Right lobe of liver (tissue), 6 donors: ENCODE data around the gene CST6. TPM values are rescaled to one million over a fixed set of nuclear protein-coding genes. Genes with fewer than 3 reads are reported as not detected.

Experiments
- ATAC-seq, 4 donors: fragments of 200-7000 bp; cut with Tn5 transposase; one replicate each; pipeline ENCODE4 v1.9.1; 2020; ENCODE audit warnings: mild to moderate bottlenecking in 4 of 4, moderate library complexity in 4 of 4
- DNase-seq, 3 donors: peaks; one replicate each; pipeline ENCODE4 v3.0.0-alpha.2; 2020
- H3K27ac ChIP-seq, 3 donors: fragments of 200-600 bp; one replicate each; pipeline ENCODE4 v1.8.0; 2022
- H3K27me3 ChIP-seq, 2 donors: fragments of 200-600 bp; one replicate each; pipeline ENCODE4 v1.8.0; 2022
- H3K36me3 ChIP-seq, 4 donors: fragments of 200-600 bp; sonication (generic) in 1 of 4; one replicate each; pipeline versions ENCODE4 v1.5.1 to v1.8.0; 2017 to 2022; ENCODE audit warnings: control low read depth in 1 of 4
- H3K4me1 ChIP-seq, 4 donors: fragments of 200-600 bp; sonication (generic) in 1 of 4; one replicate each; pipeline versions ENCODE4 v1.5.1 to v1.8.0; 2017 to 2022; ENCODE audit warnings: control low read depth in 1 of 4
- H3K4me3 ChIP-seq, 3 donors: fragments of 200-600 bp; one replicate each; pipeline ENCODE4 v1.8.0; 2022
- H3K9me3 ChIP-seq, 4 donors: fragments of 200-600 bp; sonication (generic) in 1 of 4; one replicate each; pipeline versions ENCODE4 v1.5.1 to v1.8.0; 2017 to 2022; ENCODE audit warnings: control low read depth in 1 of 4
- POLR2A ChIP-seq: fragments of 450-650 bp; IDR thresholded peaks from one replicate; pipeline ENCODE4 v1.6.1; 2017; ENCODE audit warnings: antibody characterized with exemption, mild to moderate bottlenecking
- WGBS: methylation state at CpG from one replicate; pipeline ENCODE4 v1.1.6; 2018; ENCODE audit warnings: low coverage, low lambda C conversion rate; ENCODE audit not compliant: insufficient coverage; ENCODE audit errors: missing lambda C conversion rate; 5-methylcytosine and 5-hydroxymethylcytosine counted together
- intact Hi-C, 2 donors: fragments of 100-400 bp; cut with DNase I; formaldehyde crosslinking; loops; one replicate each; pipeline versions ENCODE4 v1.11.2 to v1.14.1; 2022
- total RNA-seq, 6 experiments: library from RNA; depleted of rRNA in 2 of 6; stranded (reverse); fragments of >200 nt in 2 of 6; fragmentation: NEBNext Ultra II Directional in 3 of 6; extraction: Animal tissue kit (Norgen Biotek cat#: 25700) in 3 of 6; gene quantifications; one replicate each; pipeline versions ENCODE4 v1.1.0 to v1.2.4, GENCODE V29; 2016 to 2023
- TF ChIP-seq, protein P1 (sequence below), 4 donors: fragments of 200-600 bp in 3 of 4; fragments of 450-650 bp in 1 of 4; IDR thresholded peaks; one replicate each; pipeline versions ENCODE4 v1.5.1 to v1.8.0; 2016 to 2022; ENCODE audit warnings: antibody characterized with exemption in 4 of 4, mild to moderate bottlenecking in 2 of 4
- donor health status: DM: no; HTN: yes; CAD: no.
- donor health status: DM: no; HTN: no; CAD: no.
- donor health status: DM: no; HTN: no; CAD: no.
- donor health status: DM: no; HTN: yes; CAD: no.
- donor health status: DM: no; HTN: yes; CAD: no.

Gene CST6
- total RNA-seq, 6 experiments from 2014 or later: not detected

DNA sequence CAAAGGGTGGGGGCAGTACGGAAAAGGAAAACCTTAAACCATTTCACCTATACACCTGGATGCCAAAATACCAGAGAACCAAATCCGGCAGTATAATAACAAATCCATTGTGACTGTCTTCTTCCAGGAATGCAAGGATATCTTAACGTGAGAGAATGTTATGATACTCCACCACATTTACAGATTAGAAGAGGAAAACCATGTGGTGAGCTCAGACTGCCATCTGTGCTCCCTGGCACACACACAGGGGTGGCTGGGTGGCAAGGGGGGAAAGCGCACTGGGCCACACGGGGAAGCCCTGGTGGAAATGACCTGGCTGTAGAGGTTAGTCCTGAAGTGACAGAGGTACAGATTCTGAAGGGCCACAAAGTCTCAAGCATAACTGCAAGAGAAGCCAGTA, 19.8 kb upstream of the CST6 start:
- Histone ChIP-seq H3K4me3 (no peak overlapping the region), H3K27me3 (no peaks in the 10 kb centered on the region), H3K4me1 (no peaks in the 10 kb centered on the region), H3K9me3 (no peaks in the 10 kb centered on the region), H3K36me3 (peaks cover 0 to 8% (median 0%) of the 10 kb centered on the region in 4 donors), H3K27ac (no peak overlapping the region)
- ATAC-seq (no peak), DNase-seq (no peak)
- 83% methylated on average over 5 of the region's 5 CpGs for WGBS
- TF ChIP-seq POLR2A: no peak
- TF ChIP-seq, protein P1, sequence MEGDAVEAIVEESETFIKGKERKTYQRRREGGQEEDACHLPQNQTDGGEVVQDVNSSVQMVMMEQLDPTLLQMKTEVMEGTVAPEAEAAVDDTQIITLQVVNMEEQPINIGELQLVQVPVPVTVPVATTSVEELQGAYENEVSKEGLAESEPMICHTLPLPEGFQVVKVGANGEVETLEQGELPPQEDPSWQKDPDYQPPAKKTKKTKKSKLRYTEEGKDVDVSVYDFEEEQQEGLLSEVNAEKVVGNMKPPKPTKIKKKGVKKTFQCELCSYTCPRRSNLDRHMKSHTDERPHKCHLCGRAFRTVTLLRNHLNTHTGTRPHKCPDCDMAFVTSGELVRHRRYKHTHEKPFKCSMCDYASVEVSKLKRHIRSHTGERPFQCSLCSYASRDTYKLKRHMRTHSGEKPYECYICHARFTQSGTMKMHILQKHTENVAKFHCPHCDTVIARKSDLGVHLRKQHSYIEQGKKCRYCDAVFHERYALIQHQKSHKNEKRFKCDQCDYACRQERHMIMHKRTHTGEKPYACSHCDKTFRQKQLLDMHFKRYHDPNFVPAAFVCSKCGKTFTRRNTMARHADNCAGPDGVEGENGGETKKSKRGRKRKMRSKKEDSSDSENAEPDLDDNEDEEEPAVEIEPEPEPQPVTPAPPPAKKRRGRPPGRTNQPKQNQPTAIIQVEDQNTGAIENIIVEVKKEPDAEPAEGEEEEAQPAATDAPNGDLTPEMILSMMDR (IDR thresholded peaks at IDR 0.05): no peak
- intact Hi-C loops: no loop called here

DNA sequence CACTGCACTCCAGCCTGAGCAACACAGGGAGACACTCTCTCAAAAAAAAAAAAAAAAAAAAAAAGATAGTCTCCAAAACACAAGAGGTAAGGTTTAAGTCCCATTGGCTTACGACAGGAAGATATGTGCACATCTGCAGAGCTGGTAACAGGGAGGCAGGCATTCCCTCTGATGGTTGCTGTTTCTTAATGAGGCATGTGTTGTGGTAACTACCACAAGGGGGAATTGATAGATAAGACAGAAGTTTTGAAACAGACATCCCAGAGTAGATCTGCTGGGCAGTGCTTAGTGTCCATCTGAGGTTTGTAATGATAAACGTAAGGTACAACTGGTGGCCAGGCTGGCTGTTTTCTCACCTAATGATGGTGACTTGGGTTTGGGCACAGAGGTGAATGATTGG, 14.5 kb upstream of the CST6 start:
- no peak for DNase-seq
- intact Hi-C loops: no loop called here
- H3K4me3 ChIP-seq: no peak overlapping the region
- TF ChIP-seq, protein P1 (IDR thresholded peaks at IDR 0.05): no peak
- TF ChIP-seq POLR2A: no peak
- 71% methylated on average over 2 of the region's 2 CpGs for WGBS
- H3K27ac ChIP-seq: no peak overlapping the region
- H3K36me3 ChIP-seq: peaks cover 10 to 41% (median 24%) of the 10 kb centered on the region in 4 donors
- no peaks in the 10 kb centered on the region for H3K9me3 ChIP-seq
- no peak for ATAC-seq
- peaks cover 0 to 11% (median 0%) of the 10 kb centered on the region in 4 donors for H3K4me1 ChIP-seq
- no peaks in the 10 kb centered on the region for H3K27me3 ChIP-seq

DNA sequence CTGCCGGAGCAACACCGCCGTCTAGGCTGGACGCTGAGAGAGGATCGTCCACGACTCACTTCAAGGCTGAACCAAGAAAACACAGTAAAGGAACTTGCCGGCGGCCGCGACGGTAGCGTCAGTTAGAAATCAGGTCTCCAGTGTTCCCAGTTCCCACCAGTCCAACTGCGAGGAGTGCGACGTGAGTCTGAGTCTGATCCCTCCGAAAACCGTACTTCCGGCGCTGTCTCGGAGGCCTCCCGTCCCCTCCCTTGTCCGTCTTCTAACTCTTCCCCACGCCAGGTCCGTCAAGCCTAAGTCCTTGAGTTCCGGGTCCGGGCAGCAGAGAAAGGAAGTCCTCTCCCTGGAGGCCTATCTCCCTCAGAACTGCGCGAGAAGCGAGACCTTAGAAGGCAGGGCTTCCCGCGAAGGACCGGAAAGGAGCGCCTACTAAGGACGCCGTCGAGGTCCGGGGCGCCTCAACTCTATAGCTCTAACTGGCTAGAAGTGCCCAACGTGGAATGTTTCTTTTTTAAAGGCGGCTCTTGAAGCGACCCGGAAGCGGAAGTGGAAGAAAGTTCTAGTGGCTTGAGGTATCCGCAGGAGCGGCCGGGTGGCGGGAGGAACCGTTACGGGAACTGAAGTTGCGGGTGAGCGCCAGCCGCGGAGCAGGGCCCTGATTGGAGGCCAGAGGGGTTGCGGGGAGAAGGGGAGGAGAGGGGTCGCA, 9.7 kb upstream of the CST6 start, which contains the start of the genes BANF1 and EIF1AD:
BANF1 (plus strand) TSS at position 562 of the 706 bp plus-strand sequence. CDS start 748 bp downstream, outside the sequence.
EIF1AD (minus strand) TSS at position 216 of the 706 bp plus-strand sequence. CDS start 1,768 bp downstream, outside the sequence.
- ATAC-seq (peak; percentile 89 to 92 (median 91)), DNase-seq (peak; percentile 88 to 94 (median 92))
- Histone ChIP-seq H3K9me3 (no peaks in the 10 kb centered on the region), H3K27me3 (no peaks in the 10 kb centered on the region), H3K4me1 (peaks cover 0 to 11% (median 3%) of the 10 kb centered on the region in 4 donors), H3K4me3 (peak within 1 kb of the TSS; percentile 77 to 88 (median 83)), H3K27ac (peak within 1 kb of the TSS; percentile 94 to 96 (median 94)), H3K36me3 (peaks cover 10 to 44% (median 26%) of the 10 kb centered on the region in 4 donors)
- under 1% methylated on average over 26 of the region's 55 CpGs for WGBS
- intact Hi-C loops: no loop called here
- peak; percentile 57 for TF ChIP-seq POLR2A
- TF ChIP-seq, protein P1 (IDR thresholded peaks at IDR 0.05): no peak

DNA sequence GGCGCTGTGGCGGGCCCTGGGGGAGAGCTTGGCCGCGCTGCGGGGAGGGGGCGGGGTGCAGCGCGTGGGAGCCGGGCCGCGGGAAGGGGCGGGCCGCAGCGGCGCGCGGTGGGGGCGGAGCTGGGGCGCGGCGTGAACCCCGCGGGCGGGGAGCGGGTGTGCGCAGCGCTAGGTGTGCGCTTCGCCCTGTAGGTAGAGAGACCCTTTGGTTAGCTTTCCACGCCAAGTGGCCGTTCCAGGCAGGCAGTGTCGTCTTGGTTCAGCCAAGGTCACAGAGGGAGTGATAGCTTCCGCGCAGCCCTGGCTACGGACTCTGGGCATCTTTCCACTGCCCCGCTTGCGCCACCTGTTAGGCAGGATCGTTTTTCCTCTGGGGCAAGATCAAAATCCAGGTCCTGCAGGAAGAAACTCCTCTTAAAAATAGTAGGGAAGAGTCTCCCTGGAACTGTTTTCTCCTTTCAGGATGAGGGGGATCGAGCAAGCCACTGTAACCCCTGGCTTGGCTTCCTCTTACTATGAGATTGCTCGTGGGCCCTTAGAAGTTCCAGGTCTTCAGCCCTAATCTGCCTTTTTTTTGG, 9.1 kb upstream of the CST6 start:
- H3K4me1 ChIP-seq: peaks cover 0 to 11% (median 3%) of the 10 kb centered on the region in 4 donors
- peak; percentile 80 to 91 (median 84) for ATAC-seq
- H3K4me3 ChIP-seq: peak overlapping the region; percentile 77 to 88 (median 83)
- intact Hi-C loops: no loop called here
- TF ChIP-seq POLR2A: no peak
- TF ChIP-seq, protein P1 (IDR thresholded peaks at IDR 0.05): peak in 2 of 4 donors; percentile 11 to 35
- H3K36me3 ChIP-seq: peaks cover 10 to 38% (median 23%) of the 10 kb centered on the region in 4 donors
- DNase-seq: peak; percentile 75 to 87 (median 82)
- 0% methylated on average over 4 of the region's 40 CpGs for WGBS
- peak overlapping the region; percentile 94 to 96 (median 94) for H3K27ac ChIP-seq
- H3K27me3 ChIP-seq: no peaks in the 10 kb centered on the region
- no peaks in the 10 kb centered on the region for H3K9me3 ChIP-seq
